ENCODE measurements around the gene DGKH.

GRCh38 chr13:42035905-42036521 lies 12.4 kb upstream of the DGKH start:
- TF ChIP-seq POLR2A (IDR thresholded peaks at IDR 0.05) = no peak
- no peak for TF ChIP-seq CTCF (IDR thresholded peaks at IDR 0.05)

All from prostate gland (tissue), 2 donors.